ENCODE measurements around the gene SNTG2. TPM values are rescaled to one million over a fixed set of nuclear protein-coding genes. Genes with fewer than 3 reads are reported as not detected.

SNTG2 gene
- total RNA-seq, 1 donor from 2014 or later: 0.47 TPM

DNA sequence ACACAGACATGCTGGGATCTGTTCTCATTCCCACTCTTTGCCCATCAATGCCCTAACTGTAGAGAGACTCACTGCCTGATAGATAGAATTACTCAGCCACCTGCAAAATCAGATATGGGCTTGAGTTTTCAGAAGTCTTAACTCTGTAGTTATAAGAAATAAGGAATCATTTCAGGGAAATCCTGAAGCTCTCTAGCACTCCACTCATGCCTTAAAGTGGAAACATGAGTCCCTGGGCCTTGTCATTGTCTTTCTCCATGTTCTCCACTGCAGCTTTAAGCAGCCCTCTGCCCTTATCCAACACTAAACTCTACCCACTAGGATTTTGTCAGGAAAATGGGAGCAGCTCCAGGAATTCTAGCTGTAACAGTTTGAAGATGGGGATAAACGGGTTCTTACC, 192.5 kb downstream of the SNTG2 start:
- intact Hi-C loops (cut with micrococcal nuclease): no loop called here
- Histone ChIP-seq H3K36me3 (no peaks in the 10 kb centered on the region), H3K4me1 (no peaks in the 10 kb centered on the region), H3K27ac (replicated peaks) (no peak overlapping the region), H3K27me3 (ENCODE audit: low read depth) (peaks cover 26% of the 10 kb centered on the region), H3K4me3 (no peak overlapping the region), H3K9me3 (replicated peaks) (no peaks in the 10 kb centered on the region)
- TF ChIP-seq, protein P1, sequence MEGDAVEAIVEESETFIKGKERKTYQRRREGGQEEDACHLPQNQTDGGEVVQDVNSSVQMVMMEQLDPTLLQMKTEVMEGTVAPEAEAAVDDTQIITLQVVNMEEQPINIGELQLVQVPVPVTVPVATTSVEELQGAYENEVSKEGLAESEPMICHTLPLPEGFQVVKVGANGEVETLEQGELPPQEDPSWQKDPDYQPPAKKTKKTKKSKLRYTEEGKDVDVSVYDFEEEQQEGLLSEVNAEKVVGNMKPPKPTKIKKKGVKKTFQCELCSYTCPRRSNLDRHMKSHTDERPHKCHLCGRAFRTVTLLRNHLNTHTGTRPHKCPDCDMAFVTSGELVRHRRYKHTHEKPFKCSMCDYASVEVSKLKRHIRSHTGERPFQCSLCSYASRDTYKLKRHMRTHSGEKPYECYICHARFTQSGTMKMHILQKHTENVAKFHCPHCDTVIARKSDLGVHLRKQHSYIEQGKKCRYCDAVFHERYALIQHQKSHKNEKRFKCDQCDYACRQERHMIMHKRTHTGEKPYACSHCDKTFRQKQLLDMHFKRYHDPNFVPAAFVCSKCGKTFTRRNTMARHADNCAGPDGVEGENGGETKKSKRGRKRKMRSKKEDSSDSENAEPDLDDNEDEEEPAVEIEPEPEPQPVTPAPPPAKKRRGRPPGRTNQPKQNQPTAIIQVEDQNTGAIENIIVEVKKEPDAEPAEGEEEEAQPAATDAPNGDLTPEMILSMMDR (IDR thresholded peaks at IDR 0.05; ENCODE audit: borderline replicate concordance): no peak
- no peak for DNase-seq

DNA sequence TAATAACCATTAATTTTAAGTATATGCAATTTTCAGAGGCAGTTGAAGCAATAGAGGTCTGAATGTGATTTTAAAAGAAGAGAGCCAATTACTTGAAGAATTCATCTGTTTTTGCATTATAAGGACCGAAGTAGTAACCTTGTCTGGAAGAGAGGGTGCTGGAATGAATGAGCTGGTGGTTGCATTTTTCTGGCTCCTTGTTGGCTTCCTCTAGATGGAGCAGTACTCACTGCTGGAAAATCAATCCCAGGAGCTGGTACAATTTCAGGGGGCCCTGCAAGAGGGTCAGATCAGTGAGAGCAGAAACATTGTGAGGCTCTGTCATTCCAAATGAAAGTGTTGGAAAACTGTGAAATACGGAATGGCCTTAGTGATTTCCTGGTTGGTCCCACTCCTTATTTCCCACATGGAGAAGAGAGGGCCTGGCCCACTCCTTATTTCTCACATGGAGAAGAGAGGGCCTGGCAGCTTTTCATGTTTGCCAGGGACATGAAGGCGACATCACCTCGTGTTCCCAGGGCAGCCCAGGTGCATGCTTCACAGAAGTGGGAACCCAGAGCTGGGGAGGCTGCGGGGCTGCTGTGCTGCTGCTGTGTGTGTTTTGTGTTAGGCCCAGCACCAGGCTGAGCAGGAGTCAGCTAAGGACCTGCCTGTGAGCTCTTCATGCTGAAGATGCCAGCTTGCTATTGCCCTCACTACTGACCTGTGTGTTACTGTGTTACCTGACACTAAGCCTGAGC, 197.4 kb downstream of the SNTG2 start:
- Histone ChIP-seq H3K27me3 (ENCODE audit: low read depth) (peaks cover 8% of the 10 kb centered on the region), H3K4me3 (no peak overlapping the region), H3K36me3 (no peaks in the 10 kb centered on the region), H3K9me3 (replicated peaks) (no peaks in the 10 kb centered on the region), H3K27ac (replicated peaks) (no peak overlapping the region), H3K4me1 (peaks cover 1% of the 10 kb centered on the region)
- intact Hi-C loops (cut with micrococcal nuclease): no loop called here
- TF ChIP-seq, protein P1 (IDR thresholded peaks at IDR 0.05; ENCODE audit: borderline replicate concordance): no peak
- no peak for DNase-seq

DNA sequence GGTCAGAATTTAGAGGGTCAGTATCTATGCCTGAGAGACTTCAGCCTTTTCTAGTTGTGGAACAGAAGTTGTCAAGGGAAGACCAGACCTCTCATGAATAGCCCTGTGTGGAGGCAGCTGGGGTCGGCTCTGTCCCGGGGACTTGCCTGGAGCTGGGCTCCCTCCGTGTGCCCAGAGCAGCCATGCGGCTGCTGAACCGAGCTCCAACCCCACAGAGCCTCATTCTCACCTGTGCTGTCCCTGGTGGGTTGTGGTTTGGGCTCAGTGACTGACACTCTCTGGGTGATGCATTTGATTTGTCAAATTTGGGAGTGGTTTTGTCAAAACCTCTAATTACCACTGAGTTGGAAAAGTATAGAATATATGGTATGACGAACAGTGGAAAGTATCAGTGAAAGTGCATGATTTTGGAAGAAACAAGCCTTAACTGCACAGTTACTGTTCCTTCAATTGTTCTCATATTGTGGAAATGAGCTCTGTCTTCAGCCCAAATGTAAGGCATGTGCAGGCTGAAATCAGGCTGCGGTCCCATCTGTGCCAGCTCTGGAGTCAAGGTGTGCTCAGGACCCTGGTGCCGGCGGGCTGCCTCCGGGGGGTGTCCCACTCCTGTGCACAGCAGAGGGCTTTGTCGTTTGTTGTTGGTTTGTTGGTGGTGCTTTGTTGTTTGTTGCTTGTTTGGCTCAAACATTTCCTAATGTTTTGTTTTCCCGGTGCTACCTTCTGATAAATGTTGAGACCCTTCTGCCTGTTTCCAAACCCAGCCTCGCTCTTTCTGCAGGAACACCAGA, 200.3 kb downstream of the SNTG2 start:
- TF ChIP-seq, protein P1 (IDR thresholded peaks at IDR 0.05; ENCODE audit: borderline replicate concordance): no peak
- H3K4me3 ChIP-seq: no peak overlapping the region
- H3K27me3 ChIP-seq (ENCODE audit: low read depth): no peaks in the 10 kb centered on the region
- intact Hi-C loops (cut with micrococcal nuclease): no loop called here
- no peaks in the 10 kb centered on the region for H3K36me3 ChIP-seq
- peaks cover 8% of the 10 kb centered on the region for H3K4me1 ChIP-seq
- no peaks in the 10 kb centered on the region for H3K9me3 ChIP-seq (replicated peaks)
- H3K27ac ChIP-seq (replicated peaks): no peak overlapping the region
- no peak for DNase-seq

DNA sequence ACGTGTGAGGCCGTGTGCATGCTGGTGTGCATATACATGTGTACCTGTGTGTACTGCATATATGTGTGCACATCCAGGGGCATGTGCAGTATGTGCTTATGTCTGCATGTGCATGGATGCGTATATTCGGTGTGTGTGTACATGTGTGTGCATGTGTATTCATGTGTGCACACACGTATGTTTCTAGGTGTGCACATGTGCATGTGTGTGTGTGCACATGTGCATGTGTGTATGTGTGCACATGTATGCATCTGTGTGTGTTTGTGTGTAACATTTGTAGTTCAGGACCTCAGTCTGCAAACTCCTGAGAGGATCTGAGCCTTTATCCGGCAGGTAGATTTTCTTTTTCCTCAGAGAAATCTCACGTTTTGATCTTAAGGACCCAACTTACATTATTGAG, 201.7 kb downstream of the SNTG2 start:
- intact Hi-C loops (cut with micrococcal nuclease): no loop called here
- TF ChIP-seq, protein P1 (IDR thresholded peaks at IDR 0.05; ENCODE audit: borderline replicate concordance): no peak
- Histone ChIP-seq H3K9me3 (replicated peaks) (no peaks in the 10 kb centered on the region), H3K27me3 (ENCODE audit: low read depth) (no peaks in the 10 kb centered on the region), H3K27ac (replicated peaks) (no peak overlapping the region), H3K36me3 (no peaks in the 10 kb centered on the region), H3K4me1 (peaks cover 8% of the 10 kb centered on the region), H3K4me3 (no peak overlapping the region)
- DNase-seq: no peak

DNA sequence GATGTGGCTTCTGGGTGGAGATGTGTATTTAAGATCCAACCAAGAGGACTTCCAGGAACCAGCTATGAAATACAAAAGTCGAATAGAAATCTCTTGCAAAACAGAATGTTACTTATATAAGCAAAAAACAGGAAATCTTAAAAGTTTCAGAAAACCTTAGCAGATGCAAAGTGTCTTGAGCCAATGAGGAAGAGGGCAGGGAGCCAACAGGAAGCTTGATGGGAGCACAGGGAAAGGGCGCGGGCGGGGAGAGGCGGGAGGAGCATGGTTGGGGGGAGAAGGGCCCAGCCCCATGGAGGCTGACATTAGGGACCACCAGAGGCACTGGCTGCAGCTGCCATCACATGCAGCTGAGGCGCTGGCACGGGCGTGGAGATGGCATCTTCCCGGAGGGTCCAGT, 203.3 kb downstream of the SNTG2 start:
- no peak overlapping the region for H3K4me3 ChIP-seq
- peaks cover 8% of the 10 kb centered on the region for H3K4me1 ChIP-seq
- no peaks in the 10 kb centered on the region for H3K9me3 ChIP-seq (replicated peaks)
- TF ChIP-seq, protein P1 (IDR thresholded peaks at IDR 0.05; ENCODE audit: borderline replicate concordance): no peak
- peak; percentile 75 for DNase-seq
- peak overlapping the region; percentile 58 for H3K27ac ChIP-seq (replicated peaks)
- peaks cover 6% of the 10 kb centered on the region for H3K27me3 ChIP-seq (ENCODE audit: low read depth)
- H3K36me3 ChIP-seq: no peaks in the 10 kb centered on the region
- intact Hi-C loops (cut with micrococcal nuclease): no loop called here

All from left ventricle myocardium inferior (tissue), 1 donor.